Measurements from ENCODE around the gene C17orf100. TPM values are rescaled to one million over a fixed set of nuclear protein-coding genes. Genes with fewer than 3 reads are reported as not detected.

The C17orf100 gene
- total and polyA plus RNA-seq, 4 donors = 0.56 to 33.2 (median 2.7) TPM

GRCh38 chr17:6602141-6602540, 49.4 kb upstream of the C17orf100 start:
- Histone ChIP-seq H3K27me3 (ENCODE audit: control insufficient read depth in 4 of 4, insufficient read depth in 4 of 4, low read length in 3 of 4) (no peaks in the 10 kb centered on the region), H3K27ac (ENCODE audit: low read depth in 1 of 2, low read length in 2 of 2) (no peak overlapping the region), H3K9me3 (ENCODE audit: control insufficient read depth in 4 of 4, low read length in 3 of 4) (no peaks in the 10 kb centered on the region), H3K36me3 (ENCODE audit: control insufficient read depth in 4 of 4, insufficient read depth in 3 of 4, low read depth in 1 of 4, low read length in 3 of 4) (peaks cover 1 to 21% (median 9%) of the 10 kb centered on the region in 4 donors), H3K9ac (ENCODE audit: low read depth in 1 of 2, low read length in 2 of 2) (no peak overlapping the region), H3K4me1 (ENCODE audit: control insufficient read depth in 4 of 4, insufficient read depth in 4 of 4, low read length in 3 of 4) (peaks cover 2 to 10% (median 6%) of the 10 kb centered on the region in 4 donors), H3K4me3 (ENCODE audit: low read depth in 1 of 3, low read length in 3 of 3) (no peak overlapping the region)
- no peak for DNase-seq (ENCODE audit: low spot score)
- WGBS = 91% methylated on average over 2 of the region's 2 CpGs
- TF ChIP-seq HNF4A (conservative IDR thresholded peaks at IDR 0.05) = no peak
- TF ChIP-seq TAF1 (conservative IDR thresholded peaks at IDR 0.05) = no peak
- TF ChIP-seq ZBTB33 (IDR thresholded peaks at IDR 0.05) = no peak
- no peak for TF ChIP-seq RXRA (IDR thresholded peaks at IDR 0.05)
- TF ChIP-seq JUND (IDR thresholded peaks at IDR 0.05) = no peak
- TF ChIP-seq YY1 (IDR thresholded peaks at IDR 0.05) = no peak
- TF ChIP-seq GABPA (IDR thresholded peaks at IDR 0.05 in 1 of 2, conservative IDR thresholded peaks at IDR 0.05 in 1 of 2) = no peak
- TF ChIP-seq ATF3 (IDR thresholded peaks at IDR 0.05) = no peak
- no peak for TF ChIP-seq NR2F2 (IDR thresholded peaks at IDR 0.05)

GRCh38 chr17:6603744-6604325, 47.7 kb upstream of the C17orf100 start:
- Histone ChIP-seq H3K36me3 (ENCODE audit: control insufficient read depth in 4 of 4, insufficient read depth in 3 of 4, low read depth in 1 of 4, low read length in 3 of 4) (peaks cover 5 to 30% (median 16%) of the 10 kb centered on the region in 4 donors), H3K9ac (ENCODE audit: low read depth in 1 of 2, low read length in 2 of 2) (no peak overlapping the region), H3K27ac (ENCODE audit: low read depth in 1 of 2, low read length in 2 of 2) (no peak overlapping the region), H3K27me3 (ENCODE audit: control insufficient read depth in 4 of 4, insufficient read depth in 4 of 4, low read length in 3 of 4) (no peaks in the 10 kb centered on the region), H3K9me3 (ENCODE audit: control insufficient read depth in 4 of 4, low read length in 3 of 4) (no peaks in the 10 kb centered on the region), H3K4me3 (ENCODE audit: low read depth in 1 of 3, low read length in 3 of 3) (no peak overlapping the region), H3K4me1 (ENCODE audit: control insufficient read depth in 4 of 4, insufficient read depth in 4 of 4, low read length in 3 of 4) (peaks cover 0 to 3% (median 1%) of the 10 kb centered on the region in 4 donors)
- WGBS = 67% methylated on average over 3 of the region's 3 CpGs
- no peak for DNase-seq (ENCODE audit: low spot score)
- TF ChIP-seq FOXA1 (IDR thresholded peaks at IDR 0.05) (no peak), EGR1 (IDR thresholded peaks at IDR 0.05; ENCODE audit: low read depth in 2 of 2) (no peak), SP1 (IDR thresholded peaks at IDR 0.05) (no peak), FOXA2 (IDR thresholded peaks at IDR 0.05) (no peak), MAX (IDR thresholded peaks at IDR 0.05) (no peak), JUND (IDR thresholded peaks at IDR 0.05) (no peak), NR2F2 (IDR thresholded peaks at IDR 0.05) (no peak), GABPA (IDR thresholded peaks at IDR 0.05 in 1 of 2, conservative IDR thresholded peaks at IDR 0.05 in 1 of 2) (no peak), RXRA (IDR thresholded peaks at IDR 0.05) (no peak), ATF3 (IDR thresholded peaks at IDR 0.05) (no peak)

GRCh38 chr17:6605142-6605541, 46.4 kb upstream of the C17orf100 start:
- no peaks in the 10 kb centered on the region for H3K27me3 ChIP-seq (ENCODE audit: control insufficient read depth in 4 of 4, insufficient read depth in 4 of 4, low read length in 3 of 4)
- H3K36me3 ChIP-seq (ENCODE audit: control insufficient read depth in 4 of 4, insufficient read depth in 3 of 4, low read depth in 1 of 4, low read length in 3 of 4) = peaks cover 7 to 39% (median 23%) of the 10 kb centered on the region in 4 donors
- WGBS = 98% methylated on average over 6 of the region's 6 CpGs
- TF ChIP-seq CTCF (IDR thresholded peaks at IDR 0.05; ENCODE audit: low read depth, low read length, missing input control) (no peak), NR2F2 (IDR thresholded peaks at IDR 0.05) (no peak), SP1 (IDR thresholded peaks at IDR 0.05) (no peak), MAX (IDR thresholded peaks at IDR 0.05) (no peak), RAD21 (IDR thresholded peaks at IDR 0.05) (no peak), YY1 (IDR thresholded peaks at IDR 0.05) (no peak), JUND (IDR thresholded peaks at IDR 0.05) (no peak), EGR1 (IDR thresholded peaks at IDR 0.05; ENCODE audit: low read depth in 2 of 2) (no peak), FOXA2 (IDR thresholded peaks at IDR 0.05) (no peak), TAF1 (conservative IDR thresholded peaks at IDR 0.05) (no peak), HNF4G (IDR thresholded peaks at IDR 0.05) (no peak), HNF4A (conservative IDR thresholded peaks at IDR 0.05) (no peak)
- no peak overlapping the region for H3K4me3 ChIP-seq (ENCODE audit: low read depth in 1 of 3, low read length in 3 of 3)
- no peak overlapping the region for H3K9ac ChIP-seq (ENCODE audit: low read depth in 1 of 2, low read length in 2 of 2)
- no peak overlapping the region for H3K27ac ChIP-seq (ENCODE audit: low read depth in 1 of 2, low read length in 2 of 2)
- no peak for DNase-seq (ENCODE audit: low spot score)
- no peaks in the 10 kb centered on the region for H3K9me3 ChIP-seq (ENCODE audit: control insufficient read depth in 4 of 4, low read length in 3 of 4)
- no peaks in the 10 kb centered on the region for H3K4me1 ChIP-seq (ENCODE audit: control insufficient read depth in 4 of 4, insufficient read depth in 4 of 4, low read length in 3 of 4)
